Neural progenitor cell (in vitro differentiated cells): Measurements from ENCODE around the gene P2RY12. TPM values are rescaled to one million over a fixed set of nuclear protein-coding genes. Genes with fewer than 3 reads are reported as not detected.

Source experiments
- DNase-seq: peaks from one replicate; pipeline ENCODE4 v3.0.0-alpha.2; 2016; ENCODE audit warnings: low spot score
- H2AFZ ChIP-seq: fragments of 200-600 bp; sonication (generic); replicated peaks from 2 replicates; pipeline ENCODE4 v1.6.1; 2016; ENCODE audit warnings: antibody characterized with exemption
- H3F3A ChIP-seq: fragments of 200-600 bp; sonication (generic); 2 replicates; pipeline ENCODE4 v1.6.1; 2016; ENCODE audit warnings: antibody characterized with exemption, low read depth
- H3K27ac ChIP-seq: fragments of 200-600 bp; sonication (generic); 2 replicates; pipeline ENCODE4 v1.5.1; 2016; ENCODE audit warnings: mild to moderate bottlenecking
- H3K27me3 ChIP-seq: fragments of 200-600 bp; sonication (generic); 2 replicates; pipeline ENCODE4 v1.6.1; 2016; ENCODE audit warnings: mild to moderate bottlenecking, moderate library complexity
- H3K36me3 ChIP-seq: fragments of 200-600 bp; sonication (generic); 2 replicates; pipeline ENCODE4 v1.5.1; 2016
- H3K4me1 ChIP-seq: fragments of 200-600 bp; sonication (generic); 2 replicates; pipeline ENCODE4 v1.6.1; 2016; ENCODE audit warnings: mixed run types
- H3K4me2 ChIP-seq: fragments of 200-600 bp; sonication (generic); 2 replicates; pipeline ENCODE4 v1.6.1; 2016
- H3K4me3 ChIP-seq: fragments of 200-600 bp; sonication (generic); 2 replicates; pipeline ENCODE4 v1.5.1; 2016
- H3K79me2 ChIP-seq: fragments of 200-600 bp; sonication (generic); 2 replicates; pipeline ENCODE4 v1.6.1; 2016; ENCODE audit warnings: low read depth
- H3K9ac ChIP-seq: fragments of 200-600 bp; sonication (generic); 2 replicates; pipeline ENCODE4 v1.6.1; 2016
- H3K9me3 ChIP-seq: fragments of 200-600 bp; sonication (generic); 2 replicates; pipeline ENCODE4 v1.5.1; 2016; ENCODE audit warnings: low read depth
- H4K20me1 ChIP-seq: fragments of 200-600 bp; sonication (generic); 2 replicates; pipeline ENCODE4 v1.6.1; 2016; ENCODE audit warnings: low read depth
- H3K27ac Mint-ChIP-seq: 3 replicates; pipeline ENCODE4 v1.8.0; 2021; ENCODE audit warnings: mixed read lengths
- H3K27me3 Mint-ChIP-seq: 2 replicates; pipeline ENCODE4 v1.8.0; 2022; ENCODE audit warnings: low read depth, mild to moderate bottlenecking, inconsistent platforms, moderate library complexity, mixed read lengths; ENCODE audit not compliant: insufficient read depth
- H3K36me3 Mint-ChIP-seq: 3 replicates; pipeline ENCODE4 v1.8.0; 2021; ENCODE audit warnings: mixed read lengths
- H3K4me1 Mint-ChIP-seq: 3 replicates; pipeline ENCODE4 v1.8.0; 2021; ENCODE audit warnings: mixed read lengths
- H3K4me3 Mint-ChIP-seq: 3 replicates; pipeline ENCODE4 v1.8.0; 2021; ENCODE audit warnings: mild to moderate bottlenecking, moderate library complexity, mixed read lengths
- H3K9me3 Mint-ChIP-seq: 3 replicates; pipeline ENCODE4 v1.8.0; 2020; ENCODE audit warnings: mixed read lengths
- CTCF ChIP-seq: fragments of 200-600 bp; sonication (generic); IDR thresholded peaks from 2 replicates; pipeline ENCODE4 v1.5.1; 2017; ENCODE audit warnings: antibody characterized with exemption, mild to moderate bottlenecking
- EZH2 ChIP-seq: fragments of 200-600 bp; sonication (generic); IDR thresholded peaks from 2 replicates; pipeline ENCODE4 v1.6.1; 2017; ENCODE audit warnings: antibody characterized with exemption, mild to moderate bottlenecking, moderate library complexity
- EZH2phosphoT487 ChIP-seq: fragments of 200-600 bp; sonication (generic); IDR thresholded peaks from 2 replicates; pipeline ENCODE4 v1.6.1; 2017; ENCODE audit warnings: antibody characterized with exemption
- total RNA-seq: library from RNA; depleted of rRNA; stranded (reverse); fragments of >200 nt; gene quantifications from 2 replicates; pipeline ENCODE4 v1.2.3, GENCODE V29; 2015; ENCODE audit warnings: low replicate concordance

Gene P2RY12
- total RNA-seq, 1 donor from 2014 or later, result not detected

- no peak overlapping the region for H3K4me3 Mint-ChIP-seq
- TF ChIP-seq CTCF (no peak), EZH2phosphoT487 (no peak), EZH2 (no peak)
- DNase-seq, result no peak
- Histone ChIP-seq H2AFZ (no peak overlapping the region), H3K27me3 (no peaks in the 10 kb centered on the region), H3K9ac (no peak overlapping the region), H3K27ac (no peak overlapping the region), H3K4me1 (peaks cover 8% of the 10 kb centered on the region), H3K9me3 (no peaks in the 10 kb centered on the region), H3K79me2 (no peaks in the 10 kb centered on the region), H3K36me3 (no peaks in the 10 kb centered on the region), H3K4me2 (no peak overlapping the region), H3K4me3 (no peak overlapping the region), H4K20me1 (no peaks in the 10 kb centered on the region), H3F3A (no peaks in the 10 kb centered on the region)
- H3K4me1 Mint-ChIP-seq, result no peaks in the 10 kb centered on the region
- H3K9me3 Mint-ChIP-seq, result no peaks in the 10 kb centered on the region
- H3K27me3 Mint-ChIP-seq, result no peaks in the 10 kb centered on the region
- no peaks in the 10 kb centered on the region for H3K36me3 Mint-ChIP-seq
- H3K27ac Mint-ChIP-seq, result no peak overlapping the region
Observed at GRCh38 chr3:151312972-151313371, 71.6 kb downstream of the P2RY12 start.

- H3K9me3 ChIP-seq, result no peaks in the 10 kb centered on the region
- Mint-ChIP-seq H3K4me3 (no peak overlapping the region), H3K27ac (no peak overlapping the region), H3K36me3 (no peaks in the 10 kb centered on the region), H3K27me3 (no peaks in the 10 kb centered on the region), H3K9me3 (no peaks in the 10 kb centered on the region), H3K4me1 (peaks cover 4% of the 10 kb centered on the region)
- no peaks in the 10 kb centered on the region for H3K36me3 ChIP-seq
- no peaks in the 10 kb centered on the region for H3K27me3 ChIP-seq
- H3K4me2 ChIP-seq, result no peak overlapping the region
- no peak for DNase-seq
- no peak overlapping the region for H3K4me3 ChIP-seq
- H4K20me1 ChIP-seq, result no peaks in the 10 kb centered on the region
- peaks cover 4% of the 10 kb centered on the region for H3F3A ChIP-seq
- H3K27ac ChIP-seq, result no peak overlapping the region
- H3K9ac ChIP-seq, result no peak overlapping the region
- H3K4me1 ChIP-seq, result peaks cover 4% of the 10 kb centered on the region
- no peaks in the 10 kb centered on the region for H3K79me2 ChIP-seq
- TF ChIP-seq CTCF (no peak), EZH2 (no peak), EZH2phosphoT487 (no peak)
- H2AFZ ChIP-seq, result no peak overlapping the region
Observed at GRCh38 chr3:151309566-151309965, 75.0 kb downstream of the P2RY12 start.

- H3K27ac ChIP-seq, result no peak overlapping the region
- no peak overlapping the region for H3K4me3 Mint-ChIP-seq
- no peaks in the 10 kb centered on the region for H3K27me3 Mint-ChIP-seq
- no peak overlapping the region for H2AFZ ChIP-seq
- TF ChIP-seq EZH2, result no peak
- no peak for TF ChIP-seq EZH2phosphoT487
- no peak for TF ChIP-seq CTCF
- H3K9me3 Mint-ChIP-seq, result no peaks in the 10 kb centered on the region
- peaks cover 5% of the 10 kb centered on the region for H3F3A ChIP-seq
- H3K27ac Mint-ChIP-seq, result no peak overlapping the region
- H3K9ac ChIP-seq, result no peak overlapping the region
- no peak overlapping the region for H3K4me3 ChIP-seq
- no peaks in the 10 kb centered on the region for H3K27me3 ChIP-seq
- H3K4me1 ChIP-seq, result peaks cover 5% of the 10 kb centered on the region
- peaks cover 7% of the 10 kb centered on the region for H3K4me1 Mint-ChIP-seq
- no peaks in the 10 kb centered on the region for H3K79me2 ChIP-seq
- no peaks in the 10 kb centered on the region for H3K9me3 ChIP-seq
- no peaks in the 10 kb centered on the region for H3K36me3 ChIP-seq
- DNase-seq, result no peak
- H3K36me3 Mint-ChIP-seq, result peaks cover 5% of the 10 kb centered on the region
- H3K4me2 ChIP-seq, result no peak overlapping the region
- H4K20me1 ChIP-seq, result no peaks in the 10 kb centered on the region
Observed at GRCh38 chr3:151307583-151308488, 76.7 kb downstream of the P2RY12 start.
